LNCAP (cell line): ENCODE data around the gene SNX8.

ENCODE experiments used
- CTCF ChIP-seq: fragments of 450-650 bp; IDR thresholded peaks from 2 replicates; pipeline ENCODE4 v1.5.1; 2017; ENCODE audit warnings: mild to moderate bottlenecking

SNX8 gene

GRCh38 chr7:2257651-2258050, 56.6 kb downstream of the SNX8 start:
- TF ChIP-seq CTCF, result no peak

- TF ChIP-seq CTCF, result no peak
Observed at GRCh38 chr7:2257046-2257551, 57.1 kb downstream of the SNX8 start.

- no peak for TF ChIP-seq CTCF
Observed at GRCh38 chr7:2256306-2257045, 57.8 kb downstream of the SNX8 start.

- no peak for TF ChIP-seq CTCF
Observed at GRCh38 chr7:2255145-2256139, 58.8 kb downstream of the SNX8 start.

- TF ChIP-seq CTCF, result no peak
Observed at GRCh38 chr7:2254429-2255144, 59.7 kb downstream of the SNX8 start.

- TF ChIP-seq CTCF, result no peak
Observed at GRCh38 chr7:2253525-2254244, 60.6 kb downstream of the SNX8 start.
